ENCODE results near the gene PAX5.

Gene PAX5

DNA sequence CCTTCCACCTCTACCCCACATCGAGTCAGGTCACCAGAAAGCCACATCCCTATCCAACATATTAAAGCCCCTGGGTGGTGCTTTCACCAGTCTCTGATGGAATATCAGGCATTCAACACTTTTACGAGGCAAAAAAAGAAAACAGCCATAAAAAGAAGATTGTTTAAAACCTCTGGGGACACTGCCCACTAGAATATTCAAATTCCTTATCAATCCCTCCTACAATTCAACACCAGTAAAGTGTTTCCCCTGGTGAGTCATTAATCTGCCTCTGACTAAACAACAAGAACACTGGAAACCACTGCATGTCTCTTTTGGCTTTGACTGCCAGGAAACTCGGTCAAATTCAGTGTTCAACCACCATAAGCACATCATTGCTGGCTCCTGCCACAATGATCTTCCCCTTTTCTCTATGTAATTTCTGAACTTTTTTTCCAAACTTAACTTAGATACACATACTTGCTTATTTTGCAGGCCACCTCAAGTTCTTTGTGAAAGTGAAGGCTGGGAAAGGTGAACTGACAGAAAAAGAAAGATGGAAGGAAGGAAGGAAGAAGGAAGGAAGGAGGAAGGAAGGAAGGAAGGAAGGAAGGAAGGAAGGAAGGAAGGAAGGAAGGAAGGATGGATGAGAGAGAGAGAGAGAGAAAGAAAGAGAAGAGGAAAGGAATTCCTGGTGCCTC is 105.3 kb downstream of the PAX5 start:
- no peak for DNase-seq

GRCh38 chr9:36928210-36928609 is 105.9 kb downstream of the PAX5 start:
- DNase-seq, result no peak

DNA sequence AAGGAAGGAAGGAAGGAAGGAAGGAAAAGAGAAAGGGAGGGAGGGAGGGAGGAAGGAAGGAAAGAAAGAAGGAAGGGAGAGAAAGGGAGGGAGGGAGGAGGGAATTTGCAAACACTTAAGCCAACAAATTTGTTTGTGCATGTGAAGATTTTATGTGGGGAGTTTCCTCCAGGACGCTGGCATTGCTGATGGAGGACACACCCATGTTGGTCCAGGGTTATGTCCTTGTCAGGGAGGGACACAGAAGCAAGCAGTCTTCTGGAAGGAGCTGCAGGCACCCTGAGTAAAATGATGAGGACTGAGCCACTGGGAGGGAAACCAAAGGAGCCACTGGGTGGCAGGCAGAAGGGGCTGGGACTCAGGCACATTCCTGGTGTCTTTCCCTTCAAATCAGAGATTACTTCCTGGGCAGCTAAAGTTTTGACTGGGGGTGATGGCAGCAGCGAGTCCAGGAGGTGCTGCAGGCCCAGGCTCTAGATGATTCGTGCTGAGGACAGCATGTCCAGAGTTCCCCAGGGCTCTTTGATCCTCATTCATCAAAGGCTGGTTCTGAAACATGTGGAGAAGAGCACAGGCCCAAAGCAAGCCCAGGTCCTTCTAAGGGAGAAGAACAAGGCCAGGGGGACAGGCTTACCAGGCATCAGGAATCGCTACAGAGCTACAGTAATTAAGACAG is 109.2 kb downstream of the PAX5 start:
- no peak for DNase-seq

- no peak for DNase-seq
These were observed 110.0 kb downstream of the PAX5 start for GRCh38 chr9:36924071-36924470.

GRCh38 chr9:36923025-36923625 is 110.9 kb downstream of the PAX5 start:
- no peak for DNase-seq

DNA sequence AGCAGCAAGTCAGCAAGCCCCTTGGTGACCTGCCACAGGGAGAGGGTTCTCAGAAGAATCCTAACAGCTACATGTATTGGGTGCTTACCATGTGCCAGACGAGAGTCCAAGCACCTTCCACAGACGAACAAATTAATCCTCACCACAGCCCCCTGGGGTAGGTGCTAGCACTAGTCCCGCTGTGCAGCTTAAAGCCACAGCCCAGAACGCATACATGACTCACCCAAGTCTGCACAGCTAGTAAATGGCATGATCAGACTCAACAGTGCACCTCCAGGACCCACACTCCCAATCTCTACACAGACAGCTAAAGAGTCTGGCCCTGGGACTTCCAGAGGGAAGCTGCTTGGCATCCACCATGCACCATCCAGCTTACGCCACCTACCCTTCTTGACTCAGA is 111.5 kb downstream of the PAX5 start:
- no peak for DNase-seq

DNA sequence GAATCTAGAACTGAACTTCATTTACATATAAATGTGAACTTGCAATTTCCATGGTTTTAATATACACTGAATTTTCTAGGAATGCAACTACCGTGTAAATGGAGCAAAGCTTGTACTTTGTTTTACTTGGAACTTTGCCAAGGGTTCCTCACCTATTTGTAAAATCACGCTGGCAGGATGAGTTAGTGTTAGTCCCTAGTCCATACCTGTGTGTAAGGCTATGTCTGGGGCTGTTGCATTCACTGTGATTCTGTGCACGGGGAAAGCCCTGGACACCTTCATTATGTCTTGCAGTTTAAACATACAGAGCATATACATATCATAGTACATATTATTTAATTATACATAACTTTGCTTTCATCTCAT is 119.9 kb downstream of the PAX5 start:
- no peak for DNase-seq

DNA sequence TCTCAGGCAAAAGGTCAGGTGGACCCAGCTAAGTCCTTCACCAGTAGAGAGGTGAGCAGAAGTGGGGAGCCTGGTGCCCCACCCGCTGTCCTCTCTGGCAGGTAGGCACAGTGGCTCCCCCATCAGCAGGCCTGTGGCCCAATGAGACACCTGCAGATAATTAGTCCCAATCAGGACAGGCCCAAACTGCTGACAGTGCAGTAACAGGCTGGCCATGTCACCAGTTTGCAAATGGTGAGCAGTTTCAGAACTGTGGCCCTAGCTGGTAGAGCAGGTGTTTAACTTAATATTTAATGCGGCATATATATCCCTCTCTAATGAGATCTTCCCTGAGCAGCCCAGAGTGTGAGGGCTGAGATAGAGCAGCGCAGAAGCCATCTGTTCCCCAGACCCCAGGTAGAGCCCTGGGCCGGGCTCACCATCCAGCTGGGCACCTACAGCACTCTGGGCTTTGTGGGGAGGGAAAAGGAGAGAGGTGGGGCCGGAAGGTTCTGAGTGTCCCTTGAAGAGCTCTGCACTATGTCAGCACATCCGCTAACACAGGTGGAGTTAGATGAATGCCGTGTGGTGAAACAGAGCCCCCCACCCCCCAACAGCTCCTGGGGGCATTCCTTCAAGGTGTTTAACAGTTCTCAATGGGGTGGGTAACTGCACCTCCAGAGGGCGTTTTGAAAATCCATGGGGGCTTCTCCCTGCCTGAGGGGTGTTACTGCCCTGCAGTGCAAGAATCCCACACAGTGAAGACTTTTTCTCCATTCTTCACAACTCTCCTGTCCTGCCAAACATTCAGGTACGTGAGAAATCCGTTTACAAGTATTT is 120.5 kb downstream of the PAX5 start:
- no peak for DNase-seq

DNA sequence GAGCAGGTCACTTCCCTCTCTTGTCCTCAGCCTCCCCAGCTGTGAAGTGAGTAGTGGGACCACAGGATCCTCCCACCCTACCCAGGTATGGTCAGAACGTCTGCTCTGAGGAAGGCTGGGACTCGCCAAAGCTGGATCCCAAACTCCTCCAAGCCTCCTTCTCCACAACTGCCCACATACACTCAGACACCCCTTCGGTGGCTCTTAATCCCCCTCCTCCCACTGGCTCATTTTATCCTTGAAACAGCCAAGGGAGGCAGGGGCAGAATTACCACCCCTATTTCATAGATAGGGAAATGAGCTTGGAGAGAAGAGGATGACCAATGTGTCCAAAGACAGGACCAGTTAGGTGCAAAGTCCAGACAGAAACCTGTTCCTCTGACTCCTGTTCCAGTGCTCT is 121.4 kb downstream of the PAX5 start:
- no peak for DNase-seq

GRCh38 chr9:36911601-36912412 is 122.3 kb downstream of the PAX5 start:
- DNase-seq, result no peak

DNA sequence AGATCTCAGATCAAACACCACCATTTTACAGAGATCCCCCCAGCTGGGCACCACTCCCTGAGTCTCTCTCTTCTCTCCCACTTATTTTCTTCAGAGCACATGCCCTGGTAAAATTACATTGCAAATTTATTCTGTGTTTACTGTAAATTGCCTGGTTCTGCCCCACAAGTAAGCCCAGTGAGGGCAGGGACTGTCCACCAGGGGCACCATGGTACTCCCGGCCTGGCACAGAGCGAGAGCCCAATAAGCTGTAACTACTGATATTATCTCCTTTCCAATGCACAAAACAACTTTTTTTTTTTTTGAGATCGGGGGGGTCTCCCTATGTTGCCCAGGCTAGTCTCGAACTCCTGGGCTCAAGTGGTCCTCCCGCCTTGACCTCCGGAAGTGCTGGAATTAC is 123.0 kb downstream of the PAX5 start:
- DNase-seq, result no peak

DNA sequence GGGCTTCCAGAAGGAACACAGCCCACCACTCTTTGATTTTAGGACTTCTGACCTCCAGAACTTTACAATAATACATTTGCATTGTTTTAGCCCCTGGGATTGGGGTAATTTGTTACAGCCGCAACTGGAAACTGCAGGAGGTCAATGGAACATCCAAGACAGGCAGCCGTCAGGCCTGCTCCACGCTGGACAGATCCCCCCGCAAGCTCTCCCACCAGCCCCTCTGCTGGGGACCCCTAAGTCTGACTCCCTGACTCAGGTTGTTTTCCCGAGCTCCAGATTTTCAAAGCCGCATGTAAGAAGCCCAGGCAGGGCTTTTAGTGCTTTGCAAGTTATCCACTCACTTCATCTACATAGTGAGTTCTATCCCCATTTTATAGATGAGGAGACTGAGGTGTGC is 127.6 kb downstream of the PAX5 start:
- no peak for DNase-seq

DNA sequence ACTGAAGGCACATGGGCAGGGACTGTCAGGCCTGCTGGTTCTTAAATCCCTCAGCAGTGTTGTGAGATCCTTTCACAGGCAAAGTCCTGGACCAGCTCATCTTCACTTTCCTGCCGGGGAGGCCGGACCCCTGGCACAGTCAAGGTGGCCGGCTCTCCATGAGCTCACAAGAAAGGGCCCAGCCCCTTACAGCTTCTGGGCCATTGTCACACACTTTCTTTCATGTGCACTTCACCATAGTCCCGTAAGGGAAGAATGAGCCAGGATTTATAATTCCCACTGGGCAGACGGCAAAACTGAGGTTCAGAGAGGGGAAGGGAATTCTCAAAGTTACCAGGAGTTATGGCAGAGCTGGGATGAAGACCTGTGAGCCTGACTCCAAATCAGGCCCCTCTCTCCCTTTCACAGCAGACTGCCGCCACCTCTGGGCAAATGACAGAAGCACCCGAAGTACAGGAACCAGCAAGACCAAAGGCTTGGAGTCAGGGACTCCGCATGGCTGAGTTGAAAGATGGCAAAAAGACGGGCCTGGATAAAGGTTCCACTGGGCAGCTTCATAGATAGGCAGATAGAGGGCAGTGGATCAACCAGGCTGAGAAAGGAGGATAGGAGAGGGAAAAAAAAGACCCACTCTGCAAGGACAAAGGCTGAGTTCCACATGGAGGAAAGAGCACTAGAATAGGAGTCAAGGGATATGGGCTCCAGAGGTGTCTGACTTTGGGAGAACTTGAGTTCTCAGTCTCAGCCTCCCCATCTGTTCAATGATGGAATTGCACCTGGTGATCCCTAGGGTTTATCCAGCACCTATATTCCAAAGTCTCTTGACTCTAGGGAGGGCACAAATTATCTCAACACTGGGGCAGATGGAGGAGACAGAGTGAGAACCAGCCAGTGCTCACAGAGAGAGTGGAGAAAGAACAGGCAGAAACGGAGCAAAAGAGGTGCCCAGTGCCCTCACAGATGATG is 128.7 kb downstream of the PAX5 start:
- DNase-seq, result no peak

DNA sequence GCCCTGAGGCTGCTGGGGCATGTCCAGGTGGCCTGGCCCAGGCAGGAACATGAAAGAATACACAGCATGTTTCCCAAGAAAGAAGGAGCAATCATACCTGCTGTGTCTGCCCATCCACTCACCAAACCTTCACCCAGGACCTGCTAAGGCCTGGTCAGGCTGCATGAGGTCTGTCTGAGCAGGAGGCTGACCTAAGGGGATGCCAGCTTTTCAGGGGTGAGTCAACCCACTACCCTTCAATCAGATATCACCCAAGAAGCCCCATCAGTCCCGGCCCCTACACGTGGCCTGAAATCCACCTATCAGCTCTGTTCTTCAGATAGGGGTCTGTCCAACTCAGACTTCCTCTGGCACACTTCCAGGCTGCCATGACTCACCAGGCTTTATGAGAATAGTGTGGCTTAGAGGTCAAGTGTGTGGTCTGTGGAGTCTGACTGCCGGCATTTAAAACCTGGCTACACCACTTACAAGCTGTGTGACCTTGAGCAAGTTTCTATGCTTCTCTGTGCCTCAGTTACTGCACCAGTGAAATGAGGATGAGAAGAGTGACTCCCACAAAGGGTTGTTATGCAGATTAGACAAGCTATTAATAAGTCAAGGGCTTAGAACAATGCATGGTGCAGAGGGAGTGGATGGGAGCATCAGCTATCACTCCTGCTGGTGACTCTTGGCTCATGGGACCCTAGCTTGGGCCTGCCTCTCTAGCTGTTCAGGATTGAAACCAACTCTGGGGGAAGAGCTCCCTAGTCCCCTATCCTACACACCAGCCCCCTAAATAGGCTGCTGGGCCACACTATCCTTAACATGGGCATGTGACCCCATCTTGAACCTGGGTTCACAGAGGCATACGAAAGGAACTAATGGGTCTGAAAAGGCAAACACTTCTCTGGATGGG is 130.3 kb downstream of the PAX5 start:
- no peak for DNase-seq

- DNase-seq, result no peak
These were observed 131.1 kb downstream of the PAX5 start for GRCh38 chr9:36902861-36903524.

DNA sequence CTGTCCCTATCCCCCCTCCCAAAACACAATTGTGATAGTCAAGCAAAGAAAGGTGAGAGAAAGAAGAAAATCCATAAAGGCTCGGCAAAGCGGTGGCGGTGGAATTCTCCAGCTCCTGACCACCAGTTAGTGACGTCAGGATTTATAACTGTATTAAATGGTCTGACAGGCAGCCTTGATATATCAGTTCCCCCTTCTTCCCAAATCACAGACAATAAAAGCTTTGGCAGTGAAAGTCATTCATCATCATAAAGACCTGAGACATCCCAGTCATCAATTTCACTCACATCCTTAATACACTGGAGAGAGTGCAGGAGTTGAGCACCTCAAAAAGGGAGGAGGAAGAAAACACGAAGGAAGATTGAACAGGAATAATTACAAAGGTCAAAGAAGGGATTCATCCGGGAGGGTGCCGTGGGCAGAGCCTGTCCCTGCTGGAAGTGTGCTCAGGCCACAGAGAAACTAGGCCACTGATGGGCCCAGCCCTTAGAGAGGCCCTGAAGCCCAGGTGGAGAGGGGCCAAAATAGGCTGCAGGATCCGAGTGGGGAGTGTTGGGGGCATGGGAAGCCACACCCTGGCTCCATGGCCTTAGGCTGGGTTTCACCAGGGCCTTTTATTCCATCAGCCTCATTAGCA is 131.9 kb downstream of the PAX5 start:
- DNase-seq, result no peak

GRCh38 chr9:36901528-36901927 is 132.5 kb downstream of the PAX5 start:
- no peak for DNase-seq

- no peak for DNase-seq
These were observed 133.2 kb downstream of the PAX5 start for GRCh38 chr9:36900856-36901220.

DNA sequence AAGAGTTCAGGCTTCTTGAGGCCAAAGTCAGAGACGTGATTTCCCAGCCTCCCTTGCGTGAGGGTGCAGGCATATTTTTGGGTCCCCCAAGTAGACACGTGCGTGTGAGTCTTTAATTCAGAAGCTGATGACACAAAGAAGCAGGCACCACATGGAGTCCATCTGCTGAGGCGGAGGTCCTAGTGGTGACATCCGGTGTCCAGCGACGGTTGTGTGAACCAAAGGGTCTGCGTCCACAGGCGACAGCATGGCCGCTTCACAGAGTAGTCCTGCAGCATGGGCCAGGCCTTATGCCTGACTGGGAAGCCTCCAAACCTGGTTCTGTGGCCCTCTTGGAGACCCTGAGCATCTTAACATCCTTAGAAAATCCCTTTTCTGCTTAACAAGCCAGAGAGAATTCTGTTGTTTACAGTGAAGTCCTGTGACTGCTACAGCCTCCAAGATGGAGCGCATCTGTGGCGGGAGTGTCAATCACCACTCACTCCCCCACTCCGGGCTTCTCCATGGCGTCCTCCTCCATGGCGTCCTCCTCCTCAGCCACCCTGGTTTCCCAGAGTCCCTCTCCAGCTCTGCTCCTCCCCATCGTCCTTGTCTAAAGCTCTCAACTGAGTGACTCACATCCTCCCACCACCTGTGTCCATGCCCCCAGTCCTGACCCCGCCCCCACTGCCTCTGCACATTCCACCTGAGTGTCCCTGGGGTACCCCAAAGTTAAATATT is 133.8 kb downstream of the PAX5 start:
- no peak for DNase-seq

All from retina (tissue), 1 donor.